ENCODE data around the gene PGM1.

The PGM1 gene

DNA sequence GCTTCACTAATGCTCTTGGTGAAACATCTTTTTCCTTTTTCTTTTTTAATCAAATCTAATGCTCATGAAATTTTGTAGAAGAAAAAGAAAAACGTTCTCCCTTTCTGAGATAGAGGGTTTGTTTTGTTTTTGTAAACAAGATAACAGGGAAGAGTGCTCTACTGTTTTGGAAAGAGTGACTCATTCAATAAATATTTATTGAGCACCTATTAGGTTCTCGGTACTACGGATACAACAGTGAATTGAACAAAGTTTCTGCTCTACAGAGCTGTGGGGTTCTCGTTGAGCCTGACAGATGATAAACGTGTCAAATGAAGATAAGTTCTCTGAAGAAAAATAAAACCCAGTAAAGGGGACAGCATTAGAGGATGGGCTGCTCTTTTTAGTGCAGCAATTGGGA is 7.0 kb downstream of the PGM1 start:
- DNase-seq (ENCODE audit: low read depth in 2 of 2, low spot score in 1 of 2) = no peak

DNA sequence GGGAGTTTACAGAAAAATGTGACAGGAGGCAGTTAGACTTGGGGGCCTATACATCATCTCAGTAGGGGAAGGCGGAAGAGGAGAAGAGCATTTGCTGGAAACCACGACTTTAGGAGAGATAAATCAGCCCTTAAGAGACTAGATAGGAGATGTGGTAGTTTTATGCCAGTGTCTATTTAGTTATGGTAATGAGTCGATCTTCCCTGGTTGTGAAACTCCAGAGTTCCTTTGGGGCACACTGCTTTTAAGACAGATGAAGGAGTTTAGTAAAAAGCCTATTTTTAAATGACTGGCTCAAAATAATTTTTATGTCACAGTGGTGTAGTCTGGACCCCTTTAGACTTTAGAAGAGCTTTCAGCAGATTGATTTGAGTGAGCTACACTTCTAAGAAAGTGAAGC is 7.8 kb downstream of the PGM1 start:
- DNase-seq (ENCODE audit: low read depth in 2 of 2, low spot score in 1 of 2) = no peak

DNA sequence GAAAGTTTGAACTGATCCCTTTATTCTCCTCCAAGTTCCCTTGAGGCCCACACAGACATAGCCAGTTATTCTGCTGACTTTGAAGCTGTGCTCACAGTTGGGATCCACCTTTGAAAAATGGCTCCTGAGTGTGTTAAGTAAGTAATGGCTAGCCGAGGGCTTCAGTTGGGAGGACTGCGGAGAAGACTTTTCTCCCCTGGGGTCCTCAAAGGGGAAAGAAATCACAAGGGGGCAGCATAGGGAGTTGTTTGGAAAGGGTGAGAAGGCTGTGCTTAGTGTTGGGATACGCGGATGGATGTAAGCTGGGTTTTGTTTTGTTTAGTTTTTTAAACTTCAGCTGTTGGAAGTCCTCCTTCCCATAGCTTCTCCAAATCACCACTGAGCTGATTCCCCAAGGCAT is 8.3 kb downstream of the PGM1 start:
- DNase-seq (ENCODE audit: low read depth in 2 of 2, low spot score in 1 of 2) = no peak

GRCh38 chr1:63601912-63602311 is 8.7 kb downstream of the PGM1 start:
- no peak for DNase-seq (ENCODE audit: low read depth in 2 of 2, low spot score in 1 of 2)

- no peak for DNase-seq (ENCODE audit: low read depth in 2 of 2, low spot score in 1 of 2)
Measured at GRCh38 chr1:63602629-63603028, 9.4 kb downstream of the PGM1 start.

- DNase-seq (ENCODE audit: low read depth in 2 of 2, low spot score in 1 of 2) = no peak
Measured at GRCh38 chr1:63603810-63604209, 10.6 kb downstream of the PGM1 start.

GRCh38 chr1:63607322-63607721 is 14.1 kb downstream of the PGM1 start:
- no peak for DNase-seq (ENCODE audit: low read depth in 2 of 2, low spot score in 1 of 2)

- DNase-seq (ENCODE audit: low read depth in 2 of 2, low spot score in 1 of 2) = no peak
Measured at GRCh38 chr1:63611231-63611630, 18.0 kb downstream of the PGM1 start.

GRCh38 chr1:63612564-63612963 is 19.4 kb downstream of the PGM1 start:
- no peak for DNase-seq (ENCODE audit: low read depth in 2 of 2, low spot score in 1 of 2)

DNA sequence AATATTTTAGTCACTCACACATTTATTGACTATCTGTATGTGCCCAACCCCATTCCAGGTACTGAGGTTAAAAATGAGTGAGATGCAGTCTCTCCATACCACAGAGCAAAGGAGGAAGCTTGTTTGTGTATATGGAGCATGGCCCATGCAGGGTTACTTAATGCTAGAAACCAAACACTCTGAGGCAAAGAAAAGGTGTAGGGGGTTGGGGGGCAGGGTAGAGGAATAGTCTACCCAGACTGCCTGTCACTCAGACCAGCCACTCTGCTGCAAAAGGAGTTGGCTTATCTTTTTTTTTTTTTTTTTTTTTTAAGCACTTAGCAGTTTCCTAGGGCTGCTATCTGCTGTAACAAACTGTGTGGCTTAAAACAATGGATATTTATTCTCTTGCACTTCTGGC is 19.8 kb downstream of the PGM1 start:
- DNase-seq (ENCODE audit: low read depth in 2 of 2, low spot score in 1 of 2) = no peak

- DNase-seq (ENCODE audit: low read depth in 2 of 2, low spot score in 1 of 2) = peak; percentile 19 to 45
Measured at GRCh38 chr1:63615768-63616420, 22.7 kb downstream of the PGM1 start.

DNA sequence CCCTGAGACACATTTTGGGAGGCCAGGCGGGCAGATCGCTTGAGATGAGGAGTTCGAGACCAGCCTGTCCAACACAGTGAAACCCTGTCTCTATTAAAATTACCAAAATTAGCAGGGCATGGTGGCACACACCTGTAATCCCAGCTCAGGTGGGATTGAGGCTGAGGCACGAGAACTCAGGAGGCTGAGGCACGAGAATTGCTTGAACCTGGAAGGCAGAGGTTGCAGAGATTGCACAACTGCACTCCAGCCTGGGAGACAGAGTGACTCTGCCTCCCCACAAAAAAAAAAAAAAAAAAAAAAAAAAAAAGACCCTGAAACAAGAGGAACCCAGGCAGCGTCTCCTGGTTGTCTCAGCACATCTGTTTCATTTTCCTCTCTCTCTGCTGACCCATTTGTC is 24.2 kb downstream of the PGM1 start:
- DNase-seq (ENCODE audit: low read depth in 2 of 2, low spot score in 1 of 2) = no peak

- no peak for DNase-seq (ENCODE audit: low read depth in 2 of 2, low spot score in 1 of 2)
Measured at GRCh38 chr1:63618011-63618410, 24.8 kb downstream of the PGM1 start.

DNA sequence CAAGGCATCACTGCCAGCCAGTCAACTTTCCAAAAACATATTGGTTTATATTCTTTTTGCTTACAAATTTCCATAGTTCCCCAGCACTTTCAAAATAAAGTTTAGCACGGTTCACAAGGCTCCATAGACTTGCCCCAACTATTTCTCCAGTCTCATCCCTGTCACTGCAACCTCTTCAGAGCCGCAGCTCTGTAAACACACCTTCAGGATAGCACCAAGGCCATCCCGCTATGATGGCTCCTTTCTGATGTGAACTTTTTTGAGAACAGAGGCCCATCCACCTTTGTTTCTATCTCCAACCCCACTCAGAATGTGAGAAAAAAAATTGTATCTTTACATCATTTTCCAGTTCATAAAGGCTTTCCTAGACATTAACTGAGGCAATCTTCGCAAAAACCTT is 26.3 kb downstream of the PGM1 start:
- DNase-seq (ENCODE audit: low read depth in 2 of 2, low spot score in 1 of 2) = no peak

DNA sequence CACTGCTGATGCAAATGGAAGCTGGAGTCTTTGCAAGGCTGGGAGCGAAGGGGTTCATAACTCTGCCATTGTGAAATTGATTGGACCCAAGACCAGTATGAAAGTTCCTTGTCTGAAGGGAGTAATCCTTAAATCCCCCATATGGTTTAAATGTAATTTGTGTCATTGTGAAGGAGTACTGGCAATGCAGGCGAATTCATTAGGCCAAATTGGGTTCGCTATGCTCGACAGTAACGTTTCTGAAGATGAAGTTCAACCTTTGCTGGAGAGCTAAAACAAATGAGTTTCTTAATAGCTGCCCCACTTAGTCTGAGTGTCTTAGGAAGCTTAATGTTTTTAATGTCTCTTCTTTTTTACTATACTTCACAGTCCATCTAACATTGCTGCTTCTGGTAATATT is 27.5 kb downstream of the PGM1 start:
- DNase-seq (ENCODE audit: low read depth in 2 of 2, low spot score in 1 of 2) = no peak

- no peak for DNase-seq (ENCODE audit: low read depth in 2 of 2, low spot score in 1 of 2)
Measured at GRCh38 chr1:63621075-63621474, 27.9 kb downstream of the PGM1 start.

DNA sequence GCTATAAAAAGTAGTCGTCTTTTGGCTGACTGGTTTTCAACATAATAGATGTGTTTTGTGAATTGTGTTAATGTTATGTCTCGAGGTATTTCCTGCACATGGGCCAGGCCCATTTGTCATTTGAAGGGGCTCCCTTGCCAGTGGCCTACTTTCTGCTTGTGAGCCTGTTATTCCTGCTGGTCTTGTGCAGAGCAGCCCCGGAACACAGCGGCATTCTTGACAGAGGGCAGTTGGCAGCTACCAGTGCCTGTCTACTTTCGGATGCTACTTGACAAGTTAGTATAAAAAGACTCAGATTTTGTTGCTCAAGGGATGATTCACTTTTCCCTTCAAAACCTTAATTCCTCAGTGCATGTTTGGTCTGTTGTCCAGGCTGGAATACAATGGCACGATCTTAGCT is 28.5 kb downstream of the PGM1 start:
- no peak for DNase-seq (ENCODE audit: low read depth in 2 of 2, low spot score in 1 of 2)

DNA sequence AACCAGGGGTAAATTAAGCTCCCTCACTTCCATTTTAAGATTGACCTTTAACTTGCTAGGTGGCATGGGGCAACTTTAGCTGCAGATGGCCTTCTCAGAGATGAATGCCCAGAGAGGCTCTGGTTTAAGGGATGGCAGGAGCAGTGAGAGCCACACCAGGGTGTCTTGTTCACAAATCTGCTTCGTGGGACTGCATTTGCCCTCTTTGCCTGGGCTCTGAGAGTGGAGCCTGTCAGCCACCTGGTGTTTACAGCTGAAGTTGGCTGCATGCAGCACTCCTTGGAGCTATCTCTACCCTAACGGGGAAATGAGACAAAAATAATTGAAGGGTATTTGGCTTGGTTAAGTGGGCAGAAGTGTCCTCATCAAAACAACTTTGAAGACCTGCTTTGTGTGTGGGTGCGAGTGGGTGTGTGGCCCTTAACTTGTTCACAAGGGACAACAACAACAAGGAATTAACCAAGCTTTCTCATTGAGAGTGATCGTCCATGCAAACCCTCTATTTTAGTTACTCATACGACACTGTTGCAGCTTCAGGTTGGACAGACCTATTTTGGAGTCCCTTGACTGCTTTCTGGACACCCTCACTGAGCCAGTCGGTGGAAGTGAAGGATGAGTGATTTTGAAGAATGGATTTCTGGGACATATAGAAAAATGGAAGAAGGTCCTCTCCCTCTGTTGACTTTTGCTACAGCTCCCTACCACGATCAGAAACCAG is 29.8 kb downstream of the PGM1 start:
- DNase-seq (ENCODE audit: low read depth in 2 of 2, low spot score in 1 of 2) = no peak

DNA sequence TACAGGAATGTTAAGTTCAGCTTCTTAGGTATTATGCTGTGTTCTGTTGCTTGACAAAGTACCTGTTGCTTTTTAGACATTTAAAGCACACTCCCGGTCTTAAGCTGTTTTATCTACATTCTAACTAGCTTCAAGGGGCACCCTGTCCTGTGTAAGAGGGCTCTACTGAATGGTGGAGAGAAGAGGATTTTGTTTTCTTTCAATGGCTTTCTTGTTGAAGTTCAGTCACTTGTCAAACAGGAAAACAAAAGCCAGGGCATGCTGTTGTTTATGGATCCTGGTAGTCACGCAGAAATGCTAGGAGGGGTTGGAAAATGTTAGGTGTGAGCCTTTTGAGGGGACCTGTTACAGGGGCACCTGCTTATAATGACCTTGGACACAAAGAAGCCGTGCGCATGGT is 30.7 kb downstream of the PGM1 start:
- no peak for DNase-seq (ENCODE audit: low read depth in 2 of 2, low spot score in 1 of 2)

GRCh38 chr1:63624911-63625310 is 31.7 kb downstream of the PGM1 start:
- no peak for DNase-seq (ENCODE audit: low read depth in 2 of 2, low spot score in 1 of 2)

- DNase-seq (ENCODE audit: low read depth in 2 of 2, low spot score in 1 of 2) = no peak
Measured at GRCh38 chr1:63626222-63626621, 33.0 kb downstream of the PGM1 start.

GRCh38 chr1:63628607-63629006 is 35.4 kb downstream of the PGM1 start:
- DNase-seq (ENCODE audit: low read depth in 2 of 2, low spot score in 1 of 2) = no peak

DNA sequence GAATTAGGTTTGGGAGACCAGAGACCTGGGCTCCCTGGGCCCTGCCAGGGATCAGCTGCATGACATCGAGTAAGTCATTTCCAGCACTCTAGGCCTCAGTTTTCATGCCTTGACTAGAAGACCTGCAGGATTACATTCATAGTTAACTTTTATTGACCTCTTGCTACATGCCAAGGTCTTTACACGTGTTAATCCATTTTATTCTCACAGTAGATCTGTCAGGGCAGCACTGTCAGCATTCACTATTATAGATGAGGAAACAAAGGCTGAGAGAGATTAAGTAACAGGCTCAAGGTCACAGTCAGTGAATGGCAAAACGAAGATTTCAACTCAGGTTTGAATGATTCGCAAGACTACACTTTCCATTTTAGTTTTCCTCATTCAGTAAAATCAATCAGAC is 37.0 kb downstream of the PGM1 start:
- DNase-seq (ENCODE audit: low read depth in 2 of 2, low spot score in 1 of 2) = no peak
